ENCODE data around the gene ABI2.

Gene ABI2

GRCh38 chr2:203484266-203485112, 156.3 kb downstream of the ABI2 start:
- no peak for DNase-seq (ENCODE audit: low read depth)

- DNase-seq (ENCODE audit: low read depth): no peak
These were observed 161.3 kb downstream of the ABI2 start for GRCh38 chr2:203489531-203489930.

- no peak for DNase-seq (ENCODE audit: low read depth)
These were observed 162.2 kb downstream of the ABI2 start for GRCh38 chr2:203490391-203490790.

DNA sequence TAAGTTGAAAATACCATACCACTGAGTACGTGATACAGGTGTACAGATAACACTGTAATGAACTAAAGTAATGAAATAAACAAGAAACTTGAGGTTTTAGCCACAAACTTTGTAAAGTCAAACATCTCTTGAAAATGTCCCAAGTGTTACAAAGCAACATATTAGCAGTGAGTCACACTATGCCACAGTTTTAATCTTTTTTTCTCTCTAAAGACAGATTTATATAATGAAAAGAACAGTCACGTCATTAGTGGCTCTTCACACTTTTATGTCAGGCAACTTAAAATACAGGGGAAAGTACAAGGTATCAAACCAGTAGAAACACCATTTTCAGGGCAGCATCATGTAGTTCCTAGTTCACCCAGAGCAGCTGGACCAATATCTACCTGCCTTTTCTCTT, 164.8 kb downstream of the ABI2 start:
- no peak for DNase-seq (ENCODE audit: low read depth)
